Measurements from ENCODE around the gene TCIRG1.
A peak's percentile ranks its signal among the peaks of the same experiment; 100 is the strongest.

The TCIRG1 gene

DNA sequence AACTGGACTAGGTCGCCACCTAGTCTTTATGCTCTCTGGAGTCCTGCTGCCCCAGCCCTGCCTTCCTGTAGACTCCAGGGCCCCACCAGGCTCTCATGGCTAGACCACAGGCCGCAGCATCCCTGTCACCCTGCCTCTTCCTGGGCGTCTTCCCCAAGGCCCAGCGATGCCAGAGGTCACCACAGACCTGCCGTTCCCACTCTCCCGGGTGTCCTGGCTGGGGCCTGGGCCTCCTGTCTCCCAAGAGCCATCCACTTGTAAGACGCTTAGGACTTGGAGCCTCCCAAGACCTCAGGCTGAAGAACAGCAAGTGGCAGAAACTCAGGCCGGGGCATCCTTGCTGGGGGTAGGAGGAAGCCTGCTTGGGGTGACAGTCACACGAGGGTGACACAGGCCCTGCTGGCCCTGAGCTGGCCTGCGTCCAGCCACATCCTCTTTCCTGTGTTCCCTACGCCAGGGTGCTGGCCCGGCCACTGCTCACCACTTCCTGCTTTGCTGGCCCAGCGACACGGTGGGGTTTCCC lies 2.0 kb upstream of the TCIRG1 start:
- DNase-seq (ENCODE audit: low spot score) = no peak

DNA sequence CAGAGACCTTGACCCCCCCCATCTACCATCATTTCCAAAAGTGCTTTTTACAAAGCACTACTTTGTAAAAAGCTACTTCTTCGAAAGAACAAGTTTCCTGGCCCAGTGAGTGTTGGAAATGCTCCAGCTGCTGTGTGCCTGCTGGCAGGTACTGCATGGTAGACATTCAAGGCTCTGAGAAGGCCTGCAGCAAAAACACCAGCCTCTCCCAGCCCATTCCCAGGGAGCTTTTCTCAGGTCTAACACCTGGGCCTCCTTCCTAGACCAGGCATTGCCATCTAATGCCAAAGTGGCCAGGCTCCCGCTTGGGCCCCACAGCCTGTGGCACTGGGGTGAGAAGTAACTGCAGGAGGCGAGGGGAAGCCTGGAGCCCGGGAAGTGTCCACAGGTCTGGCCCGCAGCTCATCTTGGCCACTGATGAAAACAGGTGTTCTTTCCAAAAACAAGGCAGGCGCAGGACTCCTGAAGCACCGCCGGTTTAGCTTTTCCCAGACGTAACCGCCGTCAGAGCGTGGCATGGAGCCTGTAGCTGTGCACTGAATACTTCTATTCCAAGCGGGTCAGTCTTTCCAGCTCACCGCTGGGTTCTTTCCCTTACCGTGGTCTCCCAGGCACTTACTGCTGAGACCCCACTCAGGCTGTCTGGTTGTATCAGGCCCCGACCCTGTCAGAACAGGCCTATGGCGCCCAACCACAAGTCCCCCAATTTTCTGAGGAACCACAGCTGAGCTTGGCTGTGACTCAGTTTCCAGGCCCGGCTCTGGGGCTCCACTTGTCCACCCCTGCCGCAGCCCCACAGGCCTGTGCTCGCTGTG lies 1.2 kb upstream of the TCIRG1 start:
- DNase-seq (ENCODE audit: low spot score) = no peak

DNA sequence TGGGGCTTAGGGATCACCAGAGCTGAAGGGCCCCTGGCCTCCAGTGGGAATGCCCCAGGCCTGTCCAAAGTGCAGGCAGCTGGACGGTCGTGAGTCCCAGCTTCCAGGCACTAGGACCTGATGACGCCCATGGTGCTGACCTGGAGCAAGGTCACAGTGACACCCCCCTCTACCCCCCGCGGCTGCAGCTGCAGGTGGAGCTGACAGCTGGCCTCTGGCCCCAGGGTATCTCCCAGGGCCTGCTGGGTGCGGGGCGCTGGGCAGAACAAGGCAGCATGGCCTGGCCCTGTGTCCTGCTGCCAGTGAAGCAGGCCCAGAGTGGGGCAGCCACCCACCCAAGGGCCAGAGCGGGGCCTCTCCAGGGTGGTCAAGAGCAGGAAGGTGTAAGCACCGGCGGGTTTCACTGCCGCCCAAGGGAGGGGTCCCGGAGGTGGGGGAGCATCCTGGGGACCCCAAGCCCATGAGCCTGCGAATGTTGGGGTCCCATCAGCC lies 553 bp upstream of the TCIRG1 start:
- no peak for DNase-seq (ENCODE audit: low spot score)

DNA sequence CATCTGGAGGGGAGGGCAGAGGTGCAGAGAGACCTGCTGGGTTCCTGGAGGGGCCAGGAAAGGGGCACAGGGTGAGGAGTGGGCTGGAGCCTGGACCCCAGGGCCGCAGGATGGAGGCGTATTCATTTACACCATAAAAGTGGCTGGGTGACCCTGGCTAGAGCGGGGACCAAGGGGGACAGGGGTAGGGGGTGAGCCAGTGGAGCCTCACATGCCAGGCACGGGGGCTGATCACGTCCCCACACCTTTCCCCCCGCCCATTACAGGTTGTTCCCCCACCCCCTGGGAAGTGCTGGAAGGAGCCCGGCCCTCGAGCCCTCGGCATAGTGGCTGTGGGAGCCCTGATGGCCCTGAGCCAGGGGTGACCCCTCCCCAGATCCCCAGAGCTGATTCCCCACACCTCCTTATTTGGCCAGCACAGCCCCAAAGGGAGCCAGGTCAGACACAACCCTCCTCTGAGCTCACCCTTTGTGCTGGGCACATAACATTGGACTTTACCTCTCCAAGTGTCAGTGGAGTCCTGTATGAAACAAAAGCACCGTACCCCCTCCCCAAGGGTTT lies 781 bp downstream of the TCIRG1 start:
- DNase-seq (ENCODE audit: low spot score) = no peak

DNA sequence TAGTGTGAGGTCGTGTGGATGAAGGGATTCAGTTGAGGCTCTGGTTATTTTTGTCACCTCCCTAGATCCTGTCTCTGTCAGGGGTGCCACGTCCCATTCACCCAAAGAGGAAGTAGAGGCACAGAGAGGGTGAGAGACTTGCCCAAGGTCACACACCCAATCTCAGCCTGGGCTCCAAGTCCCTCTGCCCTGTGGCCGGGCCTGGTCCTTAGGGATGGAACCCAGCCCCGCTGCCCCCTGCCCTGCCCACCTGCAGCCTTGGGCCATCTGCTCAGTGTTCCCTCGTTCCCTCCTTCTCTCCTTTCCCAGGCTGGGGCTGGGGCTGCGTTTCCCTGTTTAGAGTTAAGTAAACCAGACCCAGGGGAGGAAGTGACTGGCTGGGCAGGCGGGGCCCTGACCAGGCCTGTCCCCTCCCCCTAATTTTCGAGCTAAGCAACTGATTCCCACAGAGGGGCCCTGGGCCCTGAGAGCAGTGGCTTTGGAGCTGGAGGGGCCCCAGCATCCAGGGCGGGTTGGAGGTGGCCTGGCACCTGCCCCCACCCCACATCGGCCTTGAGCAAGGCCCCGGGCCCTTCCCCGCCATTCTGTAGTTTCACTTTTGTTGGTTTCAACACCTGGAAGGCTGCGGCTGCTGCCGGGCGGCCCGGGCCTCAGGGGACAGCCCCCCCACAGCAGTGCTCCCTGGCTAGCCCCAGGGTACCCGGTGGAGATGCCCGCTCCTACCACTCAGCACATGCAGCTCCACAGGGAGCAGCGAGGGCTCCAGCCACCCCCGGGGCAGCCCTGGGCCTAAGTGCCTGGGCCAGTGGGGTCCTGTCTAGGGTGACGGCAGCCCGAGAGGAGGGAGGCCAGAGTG lies 1.5 kb downstream of the TCIRG1 start:
- peak; percentile 64 for DNase-seq (ENCODE audit: low spot score)

DNA sequence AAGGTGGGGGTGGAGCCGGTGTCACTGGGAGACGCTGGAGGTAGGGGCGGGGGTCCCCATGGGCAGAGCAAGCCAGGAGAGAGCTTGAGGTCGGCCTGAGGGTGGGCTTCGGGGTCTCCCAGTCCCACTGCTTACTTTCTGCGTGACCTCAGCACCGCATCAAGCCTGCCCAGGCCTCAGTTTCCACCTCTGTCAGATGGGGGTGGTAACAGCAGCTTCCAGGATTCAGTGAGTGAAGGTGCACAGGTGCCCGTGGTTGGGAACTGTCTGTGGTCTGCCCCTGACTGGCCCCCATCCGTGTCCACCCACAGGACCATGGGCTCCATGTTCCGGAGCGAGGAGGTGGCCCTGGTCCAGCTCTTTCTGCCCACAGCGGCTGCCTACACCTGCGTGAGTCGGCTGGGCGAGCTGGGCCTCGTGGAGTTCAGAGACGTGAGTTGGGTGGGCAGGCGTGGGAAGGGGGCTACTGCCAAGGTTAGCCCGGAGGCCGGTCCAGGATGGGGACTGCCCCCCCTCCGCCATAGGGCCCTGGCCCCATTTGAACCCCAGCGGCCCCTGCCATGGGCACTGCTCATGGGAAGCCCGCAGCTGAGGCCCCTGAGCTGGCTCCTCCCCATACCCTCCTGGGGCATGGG lies 2.2 kb downstream of the TCIRG1 start:
- DNase-seq (ENCODE audit: low spot score) = no peak

DNA sequence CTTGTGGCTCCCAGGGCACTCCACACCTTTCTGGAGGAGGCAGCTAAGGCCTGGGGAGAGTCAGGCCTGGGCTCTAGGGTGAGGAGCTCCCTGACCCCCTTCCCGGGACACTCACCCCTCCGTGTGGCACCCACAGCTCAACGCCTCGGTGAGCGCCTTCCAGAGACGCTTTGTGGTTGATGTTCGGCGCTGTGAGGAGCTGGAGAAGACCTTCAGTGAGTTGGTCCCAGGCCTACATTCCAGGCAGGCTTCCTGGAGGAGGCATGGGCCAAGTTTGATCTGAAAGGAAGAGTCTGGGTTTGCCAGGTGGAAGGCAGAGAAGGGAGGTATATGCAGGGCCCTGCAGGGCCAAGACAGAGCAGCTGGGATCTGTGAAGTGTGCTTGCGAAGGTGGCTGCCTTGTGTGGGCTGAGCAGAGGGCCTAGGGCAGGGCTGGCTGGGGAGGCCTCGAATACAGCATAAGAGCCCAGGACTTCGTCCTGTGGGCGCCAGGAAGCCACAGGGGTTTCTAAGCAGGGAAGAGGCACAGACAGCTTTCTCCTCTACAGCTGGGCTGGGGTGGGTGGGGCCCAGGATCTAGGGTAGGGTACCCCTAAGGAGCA lies 2.9 kb downstream of the TCIRG1 start:
- no peak for DNase-seq (ENCODE audit: low spot score)

DNA sequence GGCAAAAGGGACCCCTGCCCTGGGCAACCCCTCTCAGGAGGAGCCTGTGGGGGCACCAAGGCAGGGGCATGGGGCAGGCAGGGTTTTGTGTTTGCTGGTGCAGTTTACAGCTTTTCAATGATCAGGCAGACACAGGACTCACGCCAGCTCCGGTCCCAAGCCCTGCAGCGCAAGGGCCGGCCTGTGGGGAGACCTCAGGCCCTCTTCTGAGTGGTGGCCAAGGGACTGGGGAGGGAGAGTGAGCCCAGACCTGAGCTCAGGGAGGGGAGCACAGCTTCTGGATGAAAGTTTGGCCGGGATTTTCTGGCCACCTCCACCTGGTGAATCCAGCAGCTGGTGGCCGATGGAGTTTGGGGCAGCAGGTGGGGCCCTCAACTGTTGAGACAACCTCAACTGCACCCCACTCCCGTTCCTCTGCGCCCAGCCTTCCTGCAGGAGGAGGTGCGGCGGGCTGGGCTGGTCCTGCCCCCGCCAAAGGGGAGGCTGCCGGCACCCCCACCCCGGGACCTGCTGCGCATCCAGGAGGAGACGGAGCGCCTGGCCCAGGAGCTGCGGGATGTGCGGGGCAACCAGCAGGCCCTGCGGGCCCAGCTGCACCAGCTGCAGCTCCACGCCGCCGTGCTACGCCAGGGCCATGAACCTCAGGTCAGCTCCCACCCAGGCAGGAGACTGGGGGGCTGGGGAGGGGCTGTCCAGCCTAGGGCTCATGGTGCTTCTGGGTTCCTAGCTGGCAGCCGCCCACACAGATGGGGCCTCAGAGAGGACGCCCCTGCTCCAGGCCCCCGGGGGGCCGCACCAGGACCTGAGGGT lies 3.6 kb downstream of the TCIRG1 start:
- no peak for DNase-seq (ENCODE audit: low spot score)

DNA sequence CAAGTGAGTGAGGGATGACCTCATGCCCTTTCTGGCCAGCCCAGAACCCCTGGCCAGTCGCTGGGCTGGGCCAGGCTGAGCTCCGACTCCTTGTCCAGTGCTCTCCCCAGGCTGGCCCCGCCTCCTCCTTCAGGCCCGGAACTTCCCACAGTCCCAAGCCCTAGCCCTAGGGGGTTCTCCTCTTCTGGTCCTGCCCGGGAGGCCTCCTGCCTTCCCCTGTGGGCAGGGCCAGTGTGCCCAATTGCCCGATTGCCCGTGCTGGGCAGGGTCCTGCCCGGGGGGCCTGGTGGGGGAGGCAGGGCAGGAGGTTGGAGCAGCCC lies 4.2 kb downstream of the TCIRG1 start:
- no peak for DNase-seq (ENCODE audit: low spot score)

DNA sequence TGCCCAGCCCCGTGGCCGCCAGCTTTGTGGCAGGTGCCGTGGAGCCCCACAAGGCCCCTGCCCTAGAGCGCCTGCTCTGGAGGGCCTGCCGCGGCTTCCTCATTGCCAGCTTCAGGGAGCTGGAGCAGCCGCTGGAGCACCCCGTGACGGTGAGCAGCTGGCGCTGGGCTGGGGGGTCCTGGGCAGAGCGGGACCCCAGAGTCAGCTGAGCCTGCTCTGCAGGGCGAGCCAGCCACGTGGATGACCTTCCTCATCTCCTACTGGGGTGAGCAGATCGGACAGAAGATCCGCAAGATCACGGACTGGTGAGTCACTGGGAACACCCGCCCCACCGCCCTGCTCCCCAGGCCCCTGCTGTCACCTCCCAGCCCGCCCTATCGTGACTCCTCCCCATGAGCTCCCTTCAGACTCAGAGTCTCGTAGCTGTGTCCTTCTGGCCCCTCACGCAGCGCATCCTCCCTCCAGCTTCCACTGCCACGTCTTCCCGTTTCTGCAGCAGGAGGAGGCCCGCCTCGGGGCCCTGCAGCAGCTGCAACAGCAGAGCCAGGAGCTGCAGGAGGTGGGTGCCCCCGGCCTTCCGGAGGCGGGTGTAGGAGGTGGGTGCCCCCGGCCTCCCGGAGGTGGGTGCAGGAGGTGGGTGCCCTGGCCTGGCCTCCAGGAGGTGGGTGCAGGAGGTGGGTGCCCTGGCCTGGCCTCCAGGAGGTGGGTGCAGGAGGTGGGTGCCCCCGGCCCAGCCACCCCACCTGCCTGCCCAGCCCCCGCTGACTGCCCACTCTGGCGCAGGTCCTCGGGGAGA lies 4.7 kb downstream of the TCIRG1 start:
- peak; percentile 76 for DNase-seq (ENCODE audit: low spot score)

DNA sequence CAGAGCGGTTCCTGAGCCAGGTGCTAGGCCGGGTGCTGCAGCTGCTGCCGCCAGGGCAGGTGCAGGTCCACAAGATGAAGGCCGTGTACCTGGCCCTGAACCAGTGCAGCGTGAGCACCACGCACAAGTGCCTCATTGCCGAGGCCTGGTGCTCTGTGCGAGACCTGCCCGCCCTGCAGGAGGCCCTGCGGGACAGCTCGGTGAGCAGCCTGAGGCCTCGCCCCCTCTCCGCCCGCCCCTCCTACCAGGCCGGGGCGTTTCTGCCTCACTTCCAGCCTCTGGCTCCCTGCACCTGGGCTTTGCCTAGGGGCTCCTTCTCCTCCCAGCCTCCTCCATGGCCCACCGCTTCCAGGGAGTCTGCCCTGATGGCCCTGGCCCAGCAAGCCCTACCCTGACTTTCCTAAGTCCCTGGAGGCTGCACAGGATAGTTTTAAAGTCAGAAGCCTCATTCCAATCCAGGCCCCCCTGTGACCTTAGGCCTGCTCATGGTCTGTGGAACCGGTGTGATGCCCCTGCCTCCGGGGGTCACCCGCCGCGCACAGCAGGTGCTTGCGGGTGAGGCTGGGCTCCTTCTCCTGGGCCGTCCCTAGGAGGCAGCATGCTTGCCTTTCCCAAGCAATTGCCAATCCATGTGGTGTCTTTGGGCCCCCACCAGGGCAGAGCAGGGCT lies 5.5 kb downstream of the TCIRG1 start:
- no peak for DNase-seq (ENCODE audit: low spot score)

DNA sequence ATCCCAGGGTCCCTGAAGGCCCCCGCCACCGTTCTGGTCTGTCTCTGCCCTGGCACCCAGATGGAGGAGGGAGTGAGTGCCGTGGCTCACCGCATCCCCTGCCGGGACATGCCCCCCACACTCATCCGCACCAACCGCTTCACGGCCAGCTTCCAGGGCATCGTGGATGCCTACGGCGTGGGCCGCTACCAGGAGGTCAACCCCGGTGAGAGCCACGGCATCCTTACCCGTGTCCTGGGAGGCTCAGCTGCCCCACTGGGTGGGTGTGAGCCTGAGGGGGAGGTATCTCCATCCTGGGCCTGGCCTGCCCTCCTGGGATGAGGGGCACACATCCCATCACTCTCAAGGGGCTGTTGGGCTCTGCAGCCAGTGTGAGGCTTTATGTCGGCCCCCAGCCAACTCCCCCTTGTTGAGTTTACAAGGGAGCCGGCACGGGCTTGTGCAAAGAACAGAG lies 6.1 kb downstream of the TCIRG1 start:
- DNase-seq (ENCODE audit: low spot score) = no peak

DNA sequence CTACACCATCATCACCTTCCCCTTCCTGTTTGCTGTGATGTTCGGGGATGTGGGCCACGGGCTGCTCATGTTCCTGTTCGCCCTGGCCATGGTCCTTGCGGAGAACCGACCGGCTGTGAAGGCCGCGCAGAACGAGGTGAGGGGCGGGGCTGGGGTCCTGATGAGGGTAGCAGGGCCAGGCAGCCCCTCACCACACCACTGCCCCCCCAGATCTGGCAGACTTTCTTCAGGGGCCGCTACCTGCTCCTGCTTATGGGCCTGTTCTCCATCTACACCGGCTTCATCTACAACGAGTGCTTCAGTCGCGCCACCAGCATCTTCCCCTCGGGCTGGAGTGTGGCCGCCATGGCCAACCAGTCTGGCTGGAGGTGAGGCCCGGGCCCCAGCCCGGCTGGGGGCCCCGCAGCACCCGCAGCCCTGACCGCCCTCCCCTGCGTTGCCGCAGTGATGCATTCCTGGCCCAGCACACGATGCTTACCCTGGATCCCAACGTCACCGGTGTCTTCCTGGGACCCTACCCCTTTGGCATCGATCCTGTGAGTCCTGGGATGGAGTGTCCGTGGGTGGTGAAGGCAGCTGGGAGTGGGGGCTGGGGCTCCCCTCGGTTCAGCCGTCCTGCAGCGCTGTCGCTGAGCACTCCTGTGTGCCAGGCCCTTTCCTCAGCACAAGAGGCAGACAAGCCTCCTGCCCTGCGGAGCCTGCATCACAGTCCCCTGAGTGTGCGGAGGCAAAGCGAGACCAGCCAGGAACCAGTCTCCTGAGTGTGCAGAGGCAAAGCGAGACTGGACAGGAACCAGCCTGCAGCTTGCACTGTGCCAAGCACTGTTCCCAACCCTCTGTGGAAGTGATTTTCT lies 8.8 kb downstream of the TCIRG1 start:
- no peak for DNase-seq (ENCODE audit: low spot score)

DNA sequence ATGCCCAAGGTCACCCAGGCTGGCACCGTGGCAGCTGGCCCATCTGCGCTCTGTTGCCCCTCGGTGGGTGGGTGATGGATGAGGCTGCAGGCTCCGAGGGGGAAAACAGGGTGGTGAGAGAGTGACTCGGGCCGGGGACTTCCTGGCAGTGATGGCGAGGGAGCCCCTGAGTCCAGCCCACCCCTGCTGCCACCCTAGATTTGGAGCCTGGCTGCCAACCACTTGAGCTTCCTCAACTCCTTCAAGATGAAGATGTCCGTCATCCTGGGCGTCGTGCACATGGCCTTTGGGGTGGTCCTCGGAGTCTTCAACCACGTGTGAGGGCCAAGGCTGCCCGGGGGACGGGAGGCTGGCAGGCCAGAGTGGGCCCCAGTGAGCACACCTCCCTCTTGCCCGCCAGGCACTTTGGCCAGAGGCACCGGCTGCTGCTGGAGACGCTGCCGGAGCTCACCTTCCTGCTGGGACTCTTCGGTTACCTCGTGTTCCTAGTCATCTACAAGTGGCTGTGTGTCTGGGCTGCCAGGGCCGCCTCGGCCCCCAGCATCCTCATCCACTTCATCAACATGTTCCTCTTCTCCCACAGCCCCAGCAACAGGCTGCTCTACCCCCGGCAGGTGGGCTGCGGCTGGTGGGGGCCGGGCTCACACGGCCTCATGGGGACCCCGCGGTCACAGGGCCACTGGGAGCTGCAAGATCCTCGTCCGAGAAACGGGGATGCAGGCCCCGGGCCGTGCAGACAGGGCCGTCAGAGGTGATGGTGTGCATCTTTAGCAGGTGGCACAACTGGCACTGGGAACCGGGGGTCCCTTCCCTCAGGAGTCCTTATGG lies 10.1 kb downstream of the TCIRG1 start:
- no peak for DNase-seq (ENCODE audit: low spot score)

DNA sequence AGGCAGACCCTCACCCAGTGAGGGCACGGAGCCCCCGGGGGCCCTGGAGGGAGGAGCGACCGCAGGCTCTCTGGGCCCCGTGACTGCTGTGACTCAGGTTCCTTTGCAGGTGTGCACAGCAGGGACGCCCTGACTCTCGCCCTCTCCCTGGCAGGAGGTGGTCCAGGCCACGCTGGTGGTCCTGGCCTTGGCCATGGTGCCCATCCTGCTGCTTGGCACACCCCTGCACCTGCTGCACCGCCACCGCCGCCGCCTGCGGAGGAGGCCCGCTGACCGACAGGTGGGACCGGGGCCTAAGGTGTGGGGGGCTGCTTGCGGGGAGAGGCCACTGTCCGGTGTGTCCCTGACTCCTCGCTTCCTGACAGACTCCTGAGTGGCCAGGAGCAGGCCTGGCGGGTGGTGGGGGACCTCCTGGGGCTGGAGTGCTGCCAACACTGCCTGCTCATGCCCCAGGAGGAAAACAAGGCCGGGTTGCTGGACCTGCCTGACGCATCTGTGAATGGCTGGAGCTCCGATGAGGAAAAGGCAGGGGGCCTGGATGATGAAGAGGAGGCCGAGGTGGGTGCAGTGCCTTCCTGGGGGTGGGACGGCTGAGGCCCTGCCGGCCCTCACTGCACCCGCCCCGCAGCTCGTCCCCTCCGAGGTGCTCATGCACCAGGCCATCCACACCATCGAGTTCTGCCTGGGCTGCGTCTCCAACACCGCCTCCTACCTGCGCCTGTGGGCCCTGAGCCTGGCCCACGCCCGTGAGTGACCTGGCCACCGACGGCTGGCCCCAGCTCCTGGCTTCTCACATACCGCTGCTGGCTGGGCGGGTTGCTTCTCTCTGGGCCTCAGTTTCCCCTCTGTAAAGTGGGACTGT lies 10.9 kb downstream of the TCIRG1 start:
- no peak for DNase-seq (ENCODE audit: low spot score)

DNA sequence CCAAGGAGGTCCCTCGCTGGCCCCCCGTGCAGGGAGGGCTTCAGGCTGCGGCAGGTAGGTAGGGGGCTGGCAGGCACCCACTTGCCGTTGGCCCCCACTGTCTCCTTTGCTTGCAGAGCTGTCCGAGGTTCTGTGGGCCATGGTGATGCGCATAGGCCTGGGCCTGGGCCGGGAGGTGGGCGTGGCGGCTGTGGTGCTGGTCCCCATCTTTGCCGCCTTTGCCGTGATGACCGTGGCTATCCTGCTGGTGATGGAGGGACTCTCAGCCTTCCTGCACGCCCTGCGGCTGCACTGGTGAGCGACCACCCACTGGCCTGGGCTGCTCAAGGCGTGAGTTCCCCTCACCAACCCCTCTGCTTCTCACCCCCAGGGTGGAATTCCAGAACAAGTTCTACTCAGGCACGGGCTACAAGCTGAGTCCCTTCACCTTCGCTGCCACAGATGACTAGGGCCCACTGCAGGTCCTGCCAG lies 11.6 kb downstream of the TCIRG1 start:
- no peak for DNase-seq (ENCODE audit: low spot score)
